GM18873 (cell line): ENCODE measurements around the gene COL16A1.

Experiments
- ATAC-seq: cut with Tn5 transposase; IDR thresholded peaks from one replicate; pipeline ENCODE4 v1.9.1; 2021; ENCODE audit warnings: mild to moderate bottlenecking, moderate library complexity, moderate number of reproducible peaks; ENCODE audit not compliant: unreplicated experiment, low FRiP score

Gene COL16A1

DNA sequence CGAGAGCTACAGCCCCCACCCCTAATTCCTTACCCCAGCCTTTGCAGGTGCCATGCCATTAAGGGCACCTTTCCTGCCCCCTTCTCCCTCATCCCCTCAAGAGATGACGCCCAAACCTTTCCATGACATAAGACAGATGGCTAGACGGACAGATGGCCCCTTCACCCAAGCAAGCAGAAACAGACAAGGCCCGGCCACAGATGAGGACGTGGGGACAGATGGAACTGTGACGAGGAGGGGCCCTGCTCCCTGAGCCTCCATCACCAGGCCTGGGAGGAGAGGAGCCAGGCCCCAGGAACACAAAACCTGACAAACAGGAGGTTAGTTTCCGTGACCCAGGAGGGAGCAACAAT is 34.4 kb downstream of the COL16A1 start:
- ATAC-seq: no peak

GRCh38 chr1:31668303-31668883 is 35.4 kb downstream of the COL16A1 start:
- ATAC-seq: no peak

GRCh38 chr1:31667065-31667785 is 36.6 kb downstream of the COL16A1 start:
- ATAC-seq: no peak

- ATAC-seq: no peak
Measured at GRCh38 chr1:31666263-31666963, 37.4 kb downstream of the COL16A1 start.

GRCh38 chr1:31665234-31665878 is 38.5 kb downstream of the COL16A1 start:
- ATAC-seq: no peak

DNA sequence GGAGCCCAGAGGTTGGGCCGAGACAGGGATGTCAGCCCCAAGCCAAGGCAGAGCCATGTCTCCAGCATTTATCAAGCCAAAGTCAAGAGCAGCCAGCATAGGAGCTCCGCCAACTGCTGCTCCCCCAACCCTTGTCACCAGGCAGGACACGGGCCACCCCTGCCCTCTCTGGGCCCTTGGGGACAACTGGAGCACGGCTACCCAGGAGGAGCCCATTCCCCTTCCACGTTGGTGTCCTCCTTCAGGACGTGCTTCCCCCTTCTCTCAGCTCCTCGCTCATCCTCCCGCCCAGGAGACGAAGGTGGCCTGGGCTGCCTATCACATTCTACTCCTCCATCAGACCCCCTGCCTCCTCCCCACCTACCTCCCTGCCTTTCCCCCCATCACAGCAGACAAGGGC is 39.3 kb downstream of the COL16A1 start:
- ATAC-seq: no peak

- ATAC-seq: no peak
Measured at GRCh38 chr1:31663622-31664452, 40.0 kb downstream of the COL16A1 start.

- ATAC-seq: no peak
Measured at GRCh38 chr1:31662463-31662862, 41.4 kb downstream of the COL16A1 start.

DNA sequence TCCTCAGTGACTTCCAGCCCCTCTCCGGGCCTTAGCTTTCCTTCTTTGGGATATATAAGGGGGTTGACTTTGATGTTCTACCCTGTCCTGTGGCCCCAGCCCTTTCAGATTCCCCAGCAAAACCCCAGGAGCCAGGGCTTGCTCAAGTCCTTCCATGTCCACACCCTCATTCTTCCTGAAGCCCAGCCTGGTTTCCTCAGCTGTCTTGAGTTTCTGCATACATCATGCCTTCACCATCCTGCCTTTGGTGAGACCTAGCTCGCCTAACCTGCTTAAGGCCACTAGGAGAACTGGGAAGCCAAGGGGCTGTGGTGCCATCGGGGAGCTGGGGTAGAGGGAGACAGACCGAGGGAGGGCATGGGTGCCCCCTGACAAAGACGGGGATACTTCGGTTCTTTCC is 42.0 kb downstream of the COL16A1 start:
- ATAC-seq: no peak

DNA sequence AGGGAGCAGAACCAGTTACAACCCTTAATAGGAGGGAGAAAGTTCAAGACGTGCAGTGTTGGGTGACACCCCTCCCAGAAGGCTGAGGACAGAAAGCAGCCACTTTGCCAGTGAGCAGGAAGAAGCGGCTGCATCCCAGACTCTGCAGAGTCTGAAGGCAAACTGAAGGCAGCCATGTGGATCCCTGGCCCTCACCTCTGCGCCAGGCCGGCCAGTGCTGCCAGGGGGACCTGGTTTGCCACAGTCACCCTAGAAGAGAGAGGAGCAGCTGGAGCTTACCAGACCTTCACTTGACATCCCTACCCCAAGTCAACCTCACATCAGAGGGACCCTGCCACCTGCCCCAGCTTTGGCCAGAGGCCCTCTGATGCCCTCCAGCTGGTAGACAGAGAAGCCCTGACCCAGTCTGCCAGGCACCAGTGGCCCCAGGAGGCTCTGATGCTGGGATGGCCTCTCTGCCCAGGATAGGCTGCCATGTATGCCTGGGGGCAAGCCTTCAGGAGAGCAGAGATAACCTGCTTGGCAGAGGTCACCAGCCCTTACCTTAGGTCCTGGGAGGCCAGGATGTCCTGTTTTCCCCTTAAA is 42.9 kb downstream of the COL16A1 start:
- no peak for ATAC-seq

DNA sequence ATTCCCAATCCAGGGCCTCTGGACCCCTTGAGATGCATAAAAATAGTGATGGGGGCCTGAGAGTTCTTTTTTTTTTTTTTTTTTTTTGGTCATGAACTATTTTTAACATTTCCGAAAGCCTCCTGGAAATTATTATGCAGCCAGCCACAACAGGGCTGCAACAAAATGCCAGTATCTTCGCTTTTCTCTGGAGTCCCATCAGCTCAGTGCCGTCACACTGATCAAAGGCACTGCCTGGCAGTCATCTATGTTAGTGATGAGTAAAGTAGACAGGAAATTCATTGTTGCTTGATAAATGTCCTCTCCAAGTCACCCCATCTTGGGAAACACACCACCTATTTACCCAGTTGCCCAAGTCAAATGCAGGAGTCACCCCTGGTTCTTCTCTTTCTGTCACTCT is 43.9 kb downstream of the COL16A1 start:
- no peak for ATAC-seq

DNA sequence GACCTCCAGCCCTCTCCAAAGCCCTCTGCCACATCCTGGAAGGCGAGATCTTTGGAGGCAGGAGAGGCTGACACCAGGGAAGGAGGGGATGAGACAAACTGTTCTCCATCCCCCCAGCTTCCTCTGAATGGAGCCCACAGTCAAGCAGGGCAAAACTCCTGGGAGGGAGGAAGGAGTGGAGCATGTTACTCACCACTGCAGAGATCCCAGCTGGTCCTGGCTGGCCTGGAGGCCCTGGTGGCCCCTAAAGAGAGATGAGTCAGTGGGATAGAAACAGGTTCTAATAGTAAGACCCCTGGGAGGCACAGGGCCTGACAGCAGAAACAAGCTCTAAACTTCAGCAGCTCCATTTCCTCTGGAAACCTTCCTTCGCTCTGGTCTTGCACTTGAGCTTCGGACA is 45.1 kb downstream of the COL16A1 start:
- no peak for ATAC-seq

DNA sequence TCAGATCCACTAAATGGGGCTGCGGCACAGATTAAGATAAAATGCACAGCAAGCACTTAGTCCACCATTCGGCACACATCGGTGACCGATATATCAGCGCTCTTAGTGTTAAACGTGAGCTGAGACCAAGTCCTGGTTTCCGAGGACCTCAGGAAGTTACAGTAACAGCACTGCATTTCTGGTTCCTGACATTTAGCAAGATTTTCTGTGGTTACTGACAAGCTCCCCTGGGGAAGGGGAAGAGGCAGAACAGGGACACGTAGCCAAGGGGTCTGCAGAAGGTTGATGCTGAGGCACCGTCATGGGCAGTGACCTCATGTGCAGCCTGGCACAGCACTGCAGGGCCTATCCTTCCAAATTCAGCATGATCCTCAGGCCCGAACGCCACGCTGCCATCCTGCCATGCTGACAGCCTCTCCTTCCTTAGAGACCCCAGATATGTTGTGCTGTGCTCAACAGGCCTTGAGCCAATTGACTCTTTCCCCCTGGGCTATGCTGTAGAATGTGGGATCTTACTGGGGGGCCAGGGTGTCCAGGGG is 45.8 kb downstream of the COL16A1 start:
- no peak for ATAC-seq

- ATAC-seq: no peak
Measured at GRCh38 chr1:31657020-31657804, 46.6 kb downstream of the COL16A1 start.

DNA sequence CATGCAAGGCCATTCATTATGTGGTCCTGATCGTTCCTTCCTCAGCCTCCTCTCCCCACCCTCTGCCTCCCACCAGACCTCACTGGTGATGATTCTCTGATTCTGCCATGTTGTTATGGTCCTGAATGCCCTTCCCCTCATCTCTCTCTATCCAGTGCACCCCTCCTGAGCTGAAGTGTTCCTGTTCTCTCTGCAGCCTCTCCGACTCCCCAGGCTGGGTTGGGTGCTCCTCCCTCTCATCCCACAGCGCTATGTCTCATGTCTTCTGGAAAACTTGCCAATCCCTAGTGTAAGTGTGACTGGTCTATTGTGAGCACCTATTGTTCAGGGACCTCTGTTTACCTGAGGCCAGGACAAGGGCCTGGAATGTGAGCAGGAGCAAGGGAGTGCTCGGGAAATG is 48.1 kb downstream of the COL16A1 start:
- no peak for ATAC-seq

DNA sequence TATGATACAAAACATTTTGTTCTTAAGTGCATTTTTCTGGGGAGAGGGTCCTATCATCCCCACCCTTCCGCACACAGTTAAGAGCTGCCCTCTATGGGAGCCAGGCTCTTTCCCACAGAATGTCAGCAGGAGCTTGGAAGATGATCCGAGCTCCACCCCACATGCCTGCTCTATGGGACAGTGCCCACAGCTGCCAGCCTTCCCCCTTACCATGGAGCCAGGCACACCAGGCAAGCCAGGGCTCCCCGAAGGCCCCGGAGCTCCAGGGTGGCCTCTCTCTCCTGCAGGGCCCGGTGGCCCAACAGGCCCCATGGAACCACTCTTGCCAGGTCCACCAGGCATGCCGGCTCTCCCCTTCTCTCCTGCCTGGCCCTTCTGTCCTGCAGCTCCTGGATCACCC is 48.7 kb downstream of the COL16A1 start:
- no peak for ATAC-seq

- no peak for ATAC-seq
Measured at GRCh38 chr1:31654474-31654776, 49.4 kb downstream of the COL16A1 start.

DNA sequence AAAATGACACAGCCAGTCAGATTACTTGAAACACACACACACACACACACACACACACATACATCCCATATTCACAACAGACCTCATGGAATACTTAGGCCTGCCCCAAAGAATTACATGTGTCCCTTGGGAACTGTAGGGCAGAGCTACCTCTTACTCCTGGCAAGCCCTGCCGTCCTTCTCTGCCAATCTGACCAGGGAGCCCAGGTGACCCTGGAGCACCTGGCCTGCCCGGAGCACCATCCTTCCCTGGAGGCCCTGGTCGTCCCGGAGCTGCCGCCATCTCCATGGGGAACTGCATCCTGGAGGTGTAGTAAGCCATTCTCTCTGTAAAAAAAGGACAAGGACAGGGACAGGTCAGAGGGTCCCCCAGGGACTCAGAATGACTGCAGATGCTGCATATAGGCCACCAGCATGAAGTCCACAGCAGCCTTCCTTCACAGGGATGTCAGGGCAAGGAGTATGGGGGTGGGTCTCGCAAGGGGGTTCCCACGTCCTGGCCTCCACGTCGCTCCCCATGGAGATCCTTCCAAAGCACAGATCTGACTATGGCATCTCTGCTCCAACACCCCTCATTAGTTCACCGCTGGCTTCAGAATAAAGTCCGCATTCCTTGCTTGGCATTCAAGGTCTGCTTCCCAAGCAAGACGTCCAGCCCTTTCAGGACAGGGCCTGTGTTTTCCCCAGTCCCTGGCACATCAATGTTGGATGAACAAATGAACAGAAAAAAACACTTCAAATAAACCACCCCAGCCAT is 49.9 kb downstream of the COL16A1 start:
- ATAC-seq: no peak
